SK-N-MC (cell line): ENCODE results near the gene LMF1.

Source experiments
- EZH2 ChIP-seq: fragments of 200-600 bp; sonication (generic); IDR thresholded peaks from one replicate; pipeline ENCODE4 v1.6.1; 2017; ENCODE audit warnings: antibody characterized with exemption
- FOXP2 ChIP-seq: optimal IDR thresholded peaks from 2 replicates; pipeline ENCODE3; 2011; ENCODE audit warnings: mild to moderate bottlenecking, moderate library complexity; ENCODE audit not compliant: insufficient read depth; ENCODE audit errors: extremely low read length, control extremely low read depth
- POLR2AphosphoS5 ChIP-seq: IDR thresholded peaks from 2 replicates; pipeline ENCODE4 v1.6.1; 2012; ENCODE audit warnings: mild to moderate bottlenecking, low read depth, low read length, borderline replicate concordance

GRCh38 chr16:851209-851810, 119.5 kb downstream of the LMF1 start:
- TF ChIP-seq EZH2 = no peak
- TF ChIP-seq POLR2AphosphoS5 = no peak
- TF ChIP-seq FOXP2 = no peak
